ENCODE results near the gene HERC2. TPM values are rescaled to one million over a fixed set of nuclear protein-coding genes. Genes with fewer than 3 reads are reported as not detected.
"Not testable (repeated sequence)": the region's sequence is repeated elsewhere in the genome, so short reads cannot be mapped to it uniquely, and the experiment has no call there.

The HERC2 gene
- total RNA-seq, 3 donors from 2014 or later = 61.2 to 109 (median 73.9) TPM

GRCh38 chr15:28228096-28228495 is 93.9 kb downstream of the HERC2 start:
- ATAC-seq = no peak
- H3K4me1 ChIP-seq (ENCODE audit: low read depth) = no peaks in the 10 kb centered on the region
- H3K36me3 ChIP-seq (ENCODE audit: low read depth) = peaks cover 5% of the 10 kb centered on the region
- TF ChIP-seq, protein P1, sequence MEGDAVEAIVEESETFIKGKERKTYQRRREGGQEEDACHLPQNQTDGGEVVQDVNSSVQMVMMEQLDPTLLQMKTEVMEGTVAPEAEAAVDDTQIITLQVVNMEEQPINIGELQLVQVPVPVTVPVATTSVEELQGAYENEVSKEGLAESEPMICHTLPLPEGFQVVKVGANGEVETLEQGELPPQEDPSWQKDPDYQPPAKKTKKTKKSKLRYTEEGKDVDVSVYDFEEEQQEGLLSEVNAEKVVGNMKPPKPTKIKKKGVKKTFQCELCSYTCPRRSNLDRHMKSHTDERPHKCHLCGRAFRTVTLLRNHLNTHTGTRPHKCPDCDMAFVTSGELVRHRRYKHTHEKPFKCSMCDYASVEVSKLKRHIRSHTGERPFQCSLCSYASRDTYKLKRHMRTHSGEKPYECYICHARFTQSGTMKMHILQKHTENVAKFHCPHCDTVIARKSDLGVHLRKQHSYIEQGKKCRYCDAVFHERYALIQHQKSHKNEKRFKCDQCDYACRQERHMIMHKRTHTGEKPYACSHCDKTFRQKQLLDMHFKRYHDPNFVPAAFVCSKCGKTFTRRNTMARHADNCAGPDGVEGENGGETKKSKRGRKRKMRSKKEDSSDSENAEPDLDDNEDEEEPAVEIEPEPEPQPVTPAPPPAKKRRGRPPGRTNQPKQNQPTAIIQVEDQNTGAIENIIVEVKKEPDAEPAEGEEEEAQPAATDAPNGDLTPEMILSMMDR (IDR thresholded peaks at IDR 0.05) = no peak
- DNase-seq = no peak
- intact Hi-C loops (cut with DNase I, micrococcal nuclease) = no loop called here
- H3K9me3 ChIP-seq = no peaks in the 10 kb centered on the region
- no peak overlapping the region for H3K4me3 ChIP-seq

GRCh38 chr15:28227303-28227702 is 94.7 kb downstream of the HERC2 start:
- H3K4me3 ChIP-seq; intact Hi-C loops (cut with DNase I, micrococcal nuclease); H3K36me3 ChIP-seq (ENCODE audit: low read depth): not testable (repeated sequence)

GRCh38 chr15:28222612-28223011 is 99.4 kb downstream of the HERC2 start:
- DNase-seq; ATAC-seq; H3K4me3 ChIP-seq; H3K4me1 ChIP-seq (ENCODE audit: low read depth); intact Hi-C loops (cut with DNase I, micrococcal nuclease); H3K36me3 ChIP-seq (ENCODE audit: low read depth); H3K9me3 ChIP-seq: not testable (repeated sequence)

More at GRCh38 chr15:28227303-28227702, 94.7 kb downstream of the HERC2 start:
- DNase-seq; H3K4me1 ChIP-seq (ENCODE audit: low read depth); ATAC-seq; H3K9me3 ChIP-seq: not testable (repeated sequence)

- H3K36me3 ChIP-seq (ENCODE audit: low read depth); H3K4me1 ChIP-seq (ENCODE audit: low read depth); H3K9me3 ChIP-seq; H3K4me3 ChIP-seq; DNase-seq; ATAC-seq; intact Hi-C loops (cut with DNase I, micrococcal nuclease): not testable (repeated sequence)
Measured at GRCh38 chr15:28221696-28222095, 100.3 kb downstream of the HERC2 start.

GRCh38 chr15:28219116-28219515 is 102.9 kb downstream of the HERC2 start:
- TF ChIP-seq, protein P1 (IDR thresholded peaks at IDR 0.05) = no peak
- H3K4me3 ChIP-seq = no peak overlapping the region
- no peaks in the 10 kb centered on the region for H3K9me3 ChIP-seq
- DNase-seq (no peak), ATAC-seq (no peak)
- no peaks in the 10 kb centered on the region for H3K4me1 ChIP-seq (ENCODE audit: low read depth)
- intact Hi-C loops (cut with DNase I, micrococcal nuclease) = no loop called here
- no peaks in the 10 kb centered on the region for H3K36me3 ChIP-seq (ENCODE audit: low read depth)

DNA sequence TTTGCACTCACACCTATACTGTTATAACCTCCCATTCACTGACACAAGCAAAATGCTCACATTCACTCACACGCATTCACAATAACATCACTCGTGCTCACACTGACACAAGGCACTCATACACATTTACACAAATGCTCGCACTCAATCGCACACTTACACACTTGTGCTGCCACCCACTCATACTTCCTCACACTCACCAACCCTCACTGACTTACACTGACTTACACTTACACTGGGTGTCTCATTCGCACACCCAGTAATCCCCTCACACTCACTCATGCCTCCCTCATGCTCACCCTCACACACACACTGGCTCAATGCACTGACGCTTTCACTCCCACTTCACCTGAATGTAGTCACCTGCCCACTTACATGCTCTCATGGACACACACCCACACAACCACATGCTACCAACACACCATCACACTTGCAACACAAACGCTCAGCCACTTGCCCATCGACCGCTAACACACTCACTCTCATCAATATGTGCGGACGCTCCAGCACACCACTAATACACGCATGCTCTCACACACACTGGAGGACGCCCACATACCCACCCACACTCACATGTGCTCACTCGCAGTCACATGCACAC is 104.9 kb downstream of the HERC2 start:
- H3K4me3 ChIP-seq; intact Hi-C loops (cut with DNase I, micrococcal nuclease); H3K9me3 ChIP-seq; H3K4me1 ChIP-seq (ENCODE audit: low read depth); H3K36me3 ChIP-seq (ENCODE audit: low read depth); DNase-seq; ATAC-seq: not testable (repeated sequence)

DNA sequence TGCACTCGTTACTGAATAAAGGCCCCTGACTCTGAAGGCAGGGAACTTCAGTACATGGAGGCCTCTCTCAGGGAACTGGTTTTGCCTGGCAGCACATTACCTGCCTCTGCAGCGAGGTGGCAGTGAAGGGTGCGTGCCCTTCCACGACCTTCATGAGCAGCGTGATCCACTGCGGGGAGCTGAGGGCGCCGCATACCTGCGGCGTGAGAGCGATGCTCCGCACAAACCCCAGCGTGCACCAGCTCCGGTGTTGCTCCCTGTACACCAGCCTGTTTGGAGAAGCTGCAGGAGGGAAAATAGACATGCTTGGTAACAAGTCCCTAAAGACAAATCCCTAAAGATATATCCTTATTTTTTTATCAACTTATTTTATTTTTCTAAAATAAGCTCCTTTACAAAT is 106.5 kb downstream of the HERC2 start:
- DNase-seq; H3K4me1 ChIP-seq (ENCODE audit: low read depth); ATAC-seq; intact Hi-C loops (cut with DNase I, micrococcal nuclease); H3K36me3 ChIP-seq (ENCODE audit: low read depth); H3K9me3 ChIP-seq; H3K4me3 ChIP-seq: not testable (repeated sequence)

DNA sequence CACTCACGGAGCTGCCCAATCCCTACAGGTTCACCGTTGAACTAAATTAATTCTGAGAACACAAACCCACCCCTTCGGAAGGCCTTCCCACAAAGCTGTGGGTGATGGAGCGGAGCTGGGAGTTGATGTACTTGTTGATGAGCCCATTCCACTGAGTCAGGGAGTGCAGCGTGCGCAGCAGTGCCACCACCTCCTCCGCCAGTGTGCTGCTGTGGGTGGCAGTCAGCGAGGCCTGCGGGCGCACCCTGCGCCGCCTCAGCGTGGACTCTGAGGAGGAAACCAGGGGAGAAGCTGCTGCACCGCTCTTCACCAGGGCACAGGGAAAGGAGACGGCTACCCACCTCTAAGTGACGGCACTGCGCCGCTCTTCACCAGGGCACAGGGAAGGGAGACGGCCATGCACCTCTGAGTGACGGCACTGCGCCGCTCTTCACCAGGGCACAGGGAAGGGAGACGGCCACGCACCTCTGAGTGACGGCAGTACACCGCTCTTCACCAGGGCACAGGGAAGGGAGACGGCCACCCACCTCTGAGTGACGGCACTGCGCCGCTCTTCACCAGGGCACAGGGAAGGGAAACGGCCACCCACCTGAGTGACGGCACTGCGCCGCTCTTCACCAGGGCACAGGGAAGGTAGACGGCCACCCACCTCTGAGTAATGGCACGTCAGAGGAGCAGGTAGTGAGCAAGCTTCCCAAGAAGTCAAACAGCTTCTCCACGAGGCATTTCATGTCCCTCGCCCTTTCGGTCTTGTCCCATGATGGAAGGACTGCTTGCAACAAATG is 107.8 kb downstream of the HERC2 start:
- H3K4me3 ChIP-seq; intact Hi-C loops (cut with DNase I, micrococcal nuclease); ATAC-seq; H3K4me1 ChIP-seq (ENCODE audit: low read depth); H3K9me3 ChIP-seq; DNase-seq; H3K36me3 ChIP-seq (ENCODE audit: low read depth): not testable (repeated sequence)

DNA sequence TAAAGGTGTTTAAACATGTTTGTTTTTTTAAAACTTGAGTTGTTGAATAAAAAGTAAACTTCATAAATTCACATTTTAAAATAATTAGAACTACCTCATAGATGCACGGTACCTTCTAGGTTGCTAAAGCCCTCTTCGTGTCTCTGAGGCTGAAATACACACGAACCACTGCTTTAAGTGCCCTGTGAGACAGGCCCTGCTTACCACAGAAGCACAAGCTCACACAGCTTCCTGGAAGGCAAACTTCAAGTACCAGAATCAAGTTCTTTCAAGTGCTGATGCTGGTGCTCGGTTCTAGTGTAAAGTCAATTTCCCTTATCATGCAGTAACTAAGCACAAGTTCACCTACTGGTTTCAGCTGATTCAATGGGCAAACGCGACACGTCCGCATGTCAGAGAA is 108.6 kb downstream of the HERC2 start:
- H3K4me3 ChIP-seq; ATAC-seq; DNase-seq; H3K9me3 ChIP-seq; H3K4me1 ChIP-seq (ENCODE audit: low read depth); H3K36me3 ChIP-seq (ENCODE audit: low read depth); intact Hi-C loops (cut with DNase I, micrococcal nuclease): not testable (repeated sequence)

All from mucosa of descending colon (tissue), 3 donors.